ENCODE data around the gene SP6. TPM values are rescaled to one million over a fixed set of nuclear protein-coding genes. Genes with fewer than 3 reads are reported as not detected.

Gene SP6
- total and polyA plus RNA-seq, 4 donors, result 0.25 to 0.81 (median 0.78) TPM; not detected in 1

- no peaks in the 10 kb centered on the region for H3K4me1 ChIP-seq (ENCODE audit: control insufficient read depth in 1 of 2, insufficient read depth in 2 of 2, low read length in 2 of 2)
- no peaks in the 10 kb centered on the region for H3K9me3 ChIP-seq (ENCODE audit: control insufficient read depth, low read length)
- ATAC-seq (ENCODE audit: low FRiP score), result no peak
- WGBS, 2 donors, result 50 to 54% methylated on average over 7 of the region's 7 CpGs
- no peaks in the 10 kb centered on the region for H3K36me3 ChIP-seq (ENCODE audit: control insufficient read depth in 1 of 2, insufficient read depth in 2 of 2, low read length in 1 of 2)
- intact Hi-C loops (cut with DNase I), result no loop called here
- H3K27me3 ChIP-seq (ENCODE audit: control insufficient read depth in 1 of 2, insufficient read depth in 2 of 2, low read length in 1 of 2), result no peaks in the 10 kb centered on the region
- no peak overlapping the region for H3K27ac ChIP-seq (ENCODE audit: low read depth in 1 of 2, low read length in 2 of 2)
- DNase-seq, result no peak
- no peak overlapping the region for H3K4me3 ChIP-seq (ENCODE audit: low read length in 2 of 2)
These were observed 13.8 kb upstream of the SP6 start for GRCh38 chr17:47864791-47865216.

GRCh38 chr17:47862621-47863440 lies 11.9 kb upstream of the SP6 start:
- Histone ChIP-seq H3K27ac (ENCODE audit: low read depth in 1 of 2, low read length in 2 of 2) (no peak overlapping the region), H3K27me3 (ENCODE audit: control insufficient read depth in 1 of 2, insufficient read depth in 2 of 2, low read length in 1 of 2) (no peaks in the 10 kb centered on the region), H3K4me1 (ENCODE audit: control insufficient read depth in 1 of 2, insufficient read depth in 2 of 2, low read length in 2 of 2) (no peaks in the 10 kb centered on the region), H3K36me3 (ENCODE audit: control insufficient read depth in 1 of 2, insufficient read depth in 2 of 2, low read length in 1 of 2) (no peaks in the 10 kb centered on the region), H3K4me3 (ENCODE audit: low read length in 2 of 2) (no peak overlapping the region), H3K9me3 (ENCODE audit: control insufficient read depth, low read length) (no peaks in the 10 kb centered on the region)
- ATAC-seq (ENCODE audit: low FRiP score), result peak; percentile 27
- DNase-seq, result no peak
- intact Hi-C loops (cut with DNase I), result no loop called here
- WGBS, 2 donors, result 64 to 65% methylated on average over 7 of the region's 7 CpGs

GRCh38 chr17:47860386-47860785 lies 9.4 kb upstream of the SP6 start:
- ATAC-seq (ENCODE audit: low FRiP score), result no peak
- H3K27ac ChIP-seq (ENCODE audit: low read depth in 1 of 2, low read length in 2 of 2), result no peak overlapping the region
- no peaks in the 10 kb centered on the region for H3K27me3 ChIP-seq (ENCODE audit: control insufficient read depth in 1 of 2, insufficient read depth in 2 of 2, low read length in 1 of 2)
- no peaks in the 10 kb centered on the region for H3K4me1 ChIP-seq (ENCODE audit: control insufficient read depth in 1 of 2, insufficient read depth in 2 of 2, low read length in 2 of 2)
- WGBS, 2 donors, result 67 to 68% methylated on average over 5 of the region's 5 CpGs
- H3K4me3 ChIP-seq (ENCODE audit: low read length in 2 of 2), result no peak overlapping the region
- no peaks in the 10 kb centered on the region for H3K9me3 ChIP-seq (ENCODE audit: control insufficient read depth, low read length)
- no peak for DNase-seq
- H3K36me3 ChIP-seq (ENCODE audit: control insufficient read depth in 1 of 2, insufficient read depth in 2 of 2, low read length in 1 of 2), result no peaks in the 10 kb centered on the region
- intact Hi-C loops (cut with DNase I), result no loop called here

- intact Hi-C loops (cut with DNase I), result no loop called here
- Histone ChIP-seq H3K9me3 (ENCODE audit: control insufficient read depth, low read length) (no peaks in the 10 kb centered on the region), H3K4me3 (ENCODE audit: low read length in 2 of 2) (no peak overlapping the region), H3K36me3 (ENCODE audit: control insufficient read depth in 1 of 2, insufficient read depth in 2 of 2, low read length in 1 of 2) (no peaks in the 10 kb centered on the region), H3K27me3 (ENCODE audit: control insufficient read depth in 1 of 2, insufficient read depth in 2 of 2, low read length in 1 of 2) (no peaks in the 10 kb centered on the region), H3K4me1 (ENCODE audit: control insufficient read depth in 1 of 2, insufficient read depth in 2 of 2, low read length in 2 of 2) (no peaks in the 10 kb centered on the region), H3K27ac (ENCODE audit: low read depth in 1 of 2, low read length in 2 of 2) (no peak overlapping the region)
- no peak for DNase-seq
- no peak for ATAC-seq (ENCODE audit: low FRiP score)
- WGBS, 2 donors, result 77 to 80% methylated on average over 16 of the region's 16 CpGs
These were observed 6.8 kb upstream of the SP6 start for GRCh38 chr17:47857551-47858455.

DNA sequence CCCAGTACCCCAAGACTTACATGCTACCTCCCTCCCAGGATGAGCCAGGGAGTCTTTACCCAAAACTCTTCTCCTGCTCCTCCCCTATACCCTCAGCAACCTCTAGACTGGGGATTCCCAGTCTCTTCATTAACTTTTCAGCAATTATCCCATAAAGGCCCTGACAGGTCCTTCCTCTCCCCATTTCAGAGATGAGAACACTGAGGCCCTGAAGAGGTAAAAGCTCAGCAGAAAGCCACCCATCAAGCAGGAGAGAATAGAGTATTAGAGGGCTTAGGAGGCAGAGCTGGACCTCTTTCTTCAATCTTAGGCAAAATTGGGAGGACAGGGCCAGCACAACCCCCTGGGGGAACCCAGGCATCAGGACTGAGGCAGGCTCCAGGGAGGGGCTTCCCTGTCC lies 5.9 kb upstream of the SP6 start:
- intact Hi-C loops (cut with DNase I), result no loop called here
- Histone ChIP-seq H3K36me3 (ENCODE audit: control insufficient read depth in 1 of 2, insufficient read depth in 2 of 2, low read length in 1 of 2) (no peaks in the 10 kb centered on the region), H3K9me3 (ENCODE audit: control insufficient read depth, low read length) (no peaks in the 10 kb centered on the region), H3K27ac (ENCODE audit: low read depth in 1 of 2, low read length in 2 of 2) (no peak overlapping the region), H3K4me3 (ENCODE audit: low read length in 2 of 2) (no peak overlapping the region), H3K27me3 (ENCODE audit: control insufficient read depth in 1 of 2, insufficient read depth in 2 of 2, low read length in 1 of 2) (no peaks in the 10 kb centered on the region), H3K4me1 (ENCODE audit: control insufficient read depth in 1 of 2, insufficient read depth in 2 of 2, low read length in 2 of 2) (no peaks in the 10 kb centered on the region)
- ATAC-seq (ENCODE audit: low FRiP score) (no peak), DNase-seq (no peak)

DNA sequence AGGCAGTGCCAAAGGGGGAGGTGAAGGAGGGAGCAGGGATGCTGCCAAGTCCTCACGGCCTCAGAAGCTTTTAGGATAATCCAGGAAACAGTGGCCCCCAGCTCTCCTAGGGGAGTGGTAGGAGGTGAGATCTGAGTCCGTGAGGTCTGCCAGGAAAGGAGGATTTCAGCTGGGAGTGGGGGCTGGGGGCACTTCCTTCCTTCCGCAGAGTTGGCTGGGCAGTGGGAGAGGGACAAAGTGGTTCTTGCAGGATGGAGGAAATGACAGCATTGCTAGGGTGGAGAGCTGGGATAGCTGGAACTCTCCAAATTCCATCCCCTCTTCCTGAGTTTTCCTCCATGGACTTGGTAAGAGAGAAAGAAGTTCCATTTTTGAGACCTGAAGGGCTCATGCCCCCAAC lies 4.8 kb upstream of the SP6 start:
- intact Hi-C loops (cut with DNase I), result no loop called here
- Histone ChIP-seq H3K4me3 (ENCODE audit: low read length in 2 of 2) (no peak overlapping the region), H3K36me3 (ENCODE audit: control insufficient read depth in 1 of 2, insufficient read depth in 2 of 2, low read length in 1 of 2) (no peaks in the 10 kb centered on the region), H3K9me3 (ENCODE audit: control insufficient read depth, low read length) (no peaks in the 10 kb centered on the region), H3K27ac (ENCODE audit: low read depth in 1 of 2, low read length in 2 of 2) (no peak overlapping the region), H3K4me1 (ENCODE audit: control insufficient read depth in 1 of 2, insufficient read depth in 2 of 2, low read length in 2 of 2) (no peaks in the 10 kb centered on the region), H3K27me3 (ENCODE audit: control insufficient read depth in 1 of 2, insufficient read depth in 2 of 2, low read length in 1 of 2) (peaks cover 0 to 2% of the 10 kb centered on the region in 2 donors)
- WGBS, 2 donors, result 19 to 27% methylated on average over 3 of the region's 3 CpGs
- ATAC-seq (ENCODE audit: low FRiP score), result no peak
- no peak for DNase-seq

DNA sequence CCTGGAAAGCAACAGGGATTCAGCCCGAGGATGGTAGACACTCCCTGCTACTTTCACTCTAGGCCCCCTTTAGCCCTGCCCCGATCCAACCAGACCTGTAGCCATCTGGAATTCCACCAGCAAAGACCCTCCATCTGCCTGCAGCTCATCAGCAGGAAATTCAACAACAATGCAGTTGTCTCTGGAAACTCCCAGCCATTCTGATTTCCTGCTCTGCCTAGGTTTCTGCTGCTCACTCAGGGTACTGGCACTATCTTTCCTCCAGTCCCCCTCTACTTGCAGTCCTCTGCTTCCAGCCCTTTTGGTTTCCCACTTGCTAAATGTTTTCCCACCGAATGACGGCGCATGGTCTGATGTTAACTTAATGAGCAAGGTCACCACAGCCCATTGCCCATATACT lies 2.7 kb upstream of the SP6 start:
- Histone ChIP-seq H3K4me1 (ENCODE audit: control insufficient read depth in 1 of 2, insufficient read depth in 2 of 2, low read length in 2 of 2) (no peaks in the 10 kb centered on the region), H3K4me3 (ENCODE audit: low read length in 2 of 2) (no peak overlapping the region), H3K9me3 (ENCODE audit: control insufficient read depth, low read length) (no peaks in the 10 kb centered on the region), H3K27ac (ENCODE audit: low read depth in 1 of 2, low read length in 2 of 2) (no peak overlapping the region), H3K27me3 (ENCODE audit: control insufficient read depth in 1 of 2, insufficient read depth in 2 of 2, low read length in 1 of 2) (peaks cover 0 to 2% of the 10 kb centered on the region in 2 donors), H3K36me3 (ENCODE audit: control insufficient read depth in 1 of 2, insufficient read depth in 2 of 2, low read length in 1 of 2) (no peaks in the 10 kb centered on the region)
- WGBS, 2 donors, result 14 to 39% methylated on average over 5 of the region's 5 CpGs
- intact Hi-C loops (cut with DNase I), result loop anchor here in 1 of 2 donors (5.0 kb wide), 1 partner anchor 164 kb away; no protein-coding TSS in a partner anchor
- ATAC-seq (ENCODE audit: low FRiP score) (no peak), DNase-seq (no peak)

- Histone ChIP-seq H3K4me1 (ENCODE audit: control insufficient read depth in 1 of 2, insufficient read depth in 2 of 2, low read length in 2 of 2) (no peaks in the 10 kb centered on the region), H3K9me3 (ENCODE audit: control insufficient read depth, low read length) (no peaks in the 10 kb centered on the region), H3K27me3 (ENCODE audit: control insufficient read depth in 1 of 2, insufficient read depth in 2 of 2, low read length in 1 of 2) (peaks cover 0 to 2% of the 10 kb centered on the region in 2 donors), H3K36me3 (ENCODE audit: control insufficient read depth in 1 of 2, insufficient read depth in 2 of 2, low read length in 1 of 2) (no peaks in the 10 kb centered on the region), H3K27ac (ENCODE audit: low read depth in 1 of 2, low read length in 2 of 2) (no peak overlapping the region), H3K4me3 (ENCODE audit: low read length in 2 of 2) (no peak overlapping the region)
- 18 to 24% methylated on average over 32 of the region's 32 CpGs for WGBS, 2 donors
- intact Hi-C loops (cut with DNase I), result loop anchor here in 1 of 2 donors (5.0 kb wide), 1 partner anchor 165 kb away; no protein-coding TSS in a partner anchor
- no peak for ATAC-seq (ENCODE audit: low FRiP score)
- DNase-seq, result no peak
These were observed 1.4 kb upstream of the SP6 start for GRCh38 chr17:47852113-47852949.
